Endodermal cell (in vitro differentiated cells): ENCODE data around the gene SIM2. TPM values are rescaled to one million over a fixed set of nuclear protein-coding genes. Genes with fewer than 3 reads are reported as not detected.

Experiments
- DNase-seq: peaks from one replicate; pipeline ENCODE4 v3.0.0-alpha.2; 2017
- H3K27ac ChIP-seq: 2 replicates; pipeline ENCODE4 v1.5.1; 2013; ENCODE audit warnings: mild to moderate bottlenecking, low read depth, low read length, moderate library complexity
- H3K27me3 ChIP-seq: 2 replicates; pipeline ENCODE4 v1.6.1; 2013; ENCODE audit warnings: mild to moderate bottlenecking, low read length, moderate library complexity; ENCODE audit not compliant: insufficient read depth, control insufficient read depth, poor library complexity, severe bottlenecking
- H3K36me3 ChIP-seq: 2 replicates; pipeline ENCODE4 v1.7.0; 2013; ENCODE audit warnings: mild to moderate bottlenecking, low read length, moderate library complexity; ENCODE audit not compliant: control insufficient read depth, insufficient read depth
- H3K4me1 ChIP-seq: one replicate; pipeline ENCODE4 v1.7.0; 2013; ENCODE audit warnings: low read length; ENCODE audit not compliant: control insufficient read depth, insufficient read depth
- H3K4me3 ChIP-seq: 2 replicates; pipeline ENCODE4 v1.5.1; 2013; ENCODE audit warnings: mild to moderate bottlenecking, low read length, moderate library complexity
- H3K9ac ChIP-seq: 2 replicates; pipeline ENCODE4 v1.6.1; 2013; ENCODE audit warnings: mild to moderate bottlenecking, low read length, moderate library complexity; ENCODE audit not compliant: poor library complexity, severe bottlenecking; ENCODE audit errors: extremely low read depth
- H3K9me3 ChIP-seq: 2 replicates; pipeline ENCODE4 v1.6.1; 2013; ENCODE audit warnings: mild to moderate bottlenecking, low read length, moderate library complexity; ENCODE audit not compliant: control insufficient read depth
- H3K27ac Mint-ChIP-seq: 2 replicates; pipeline ENCODE4 v1.8.0; 2020; ENCODE audit warnings: mixed read lengths
- H3K27me3 Mint-ChIP-seq: 2 replicates; pipeline ENCODE4 v1.8.0; 2021; ENCODE audit warnings: mild to moderate bottlenecking, mixed read lengths; ENCODE audit not compliant: insufficient read depth
- H3K36me3 Mint-ChIP-seq: 2 replicates; pipeline ENCODE4 v1.8.0; 2020; ENCODE audit warnings: low read depth, mixed read lengths
- H3K4me1 Mint-ChIP-seq: 2 replicates; pipeline ENCODE4 v1.8.0; 2020; ENCODE audit warnings: mixed read lengths
- H3K4me3 Mint-ChIP-seq: 2 replicates; pipeline ENCODE4 v1.8.0; 2020; ENCODE audit warnings: mild to moderate bottlenecking, moderate library complexity, mixed read lengths
- H3K9me3 Mint-ChIP-seq: 2 replicates; pipeline ENCODE4 v1.8.0; 2020; ENCODE audit warnings: mild to moderate bottlenecking, mixed read lengths
- WGBS, 2 experiments: methylation state at CpG; one replicate each; pipeline versions ENCODE4 v1.1.5 to v1.1.7; 2013; ENCODE audit warnings: missing lambda C conversion rate in 2 of 2, mixed read lengths in 1 of 2; ENCODE audit not compliant: insufficient coverage in 1 of 2, insufficient read length in 1 of 2; 5-methylcytosine and 5-hydroxymethylcytosine counted together
- total RNA-seq, 2 donors: library from RNA; stranded (reverse); fragmentation: NEBNext Ultra II Directional in 1 of 2; extraction: Animal tissue kit (Norgen Biotek cat#: 25700) in 1 of 2; gene quantifications; 2 replicates in 1 of 2; 3 replicates in 1 of 2; pipeline ENCODE4 v1.2.1, GENCODE V29; 2021
- TF ChIP-seq, protein P1 (sequence below): fragments of 200-600 bp; sonication (generic); conservative IDR thresholded peaks from 2 replicates; pipeline ENCODE4 v1.5.0; 2021; ENCODE audit warnings: antibody characterized with exemption, mild to moderate bottlenecking

The SIM2 gene
- total RNA-seq, 2 donors from 2014 or later = not detected

DNA sequence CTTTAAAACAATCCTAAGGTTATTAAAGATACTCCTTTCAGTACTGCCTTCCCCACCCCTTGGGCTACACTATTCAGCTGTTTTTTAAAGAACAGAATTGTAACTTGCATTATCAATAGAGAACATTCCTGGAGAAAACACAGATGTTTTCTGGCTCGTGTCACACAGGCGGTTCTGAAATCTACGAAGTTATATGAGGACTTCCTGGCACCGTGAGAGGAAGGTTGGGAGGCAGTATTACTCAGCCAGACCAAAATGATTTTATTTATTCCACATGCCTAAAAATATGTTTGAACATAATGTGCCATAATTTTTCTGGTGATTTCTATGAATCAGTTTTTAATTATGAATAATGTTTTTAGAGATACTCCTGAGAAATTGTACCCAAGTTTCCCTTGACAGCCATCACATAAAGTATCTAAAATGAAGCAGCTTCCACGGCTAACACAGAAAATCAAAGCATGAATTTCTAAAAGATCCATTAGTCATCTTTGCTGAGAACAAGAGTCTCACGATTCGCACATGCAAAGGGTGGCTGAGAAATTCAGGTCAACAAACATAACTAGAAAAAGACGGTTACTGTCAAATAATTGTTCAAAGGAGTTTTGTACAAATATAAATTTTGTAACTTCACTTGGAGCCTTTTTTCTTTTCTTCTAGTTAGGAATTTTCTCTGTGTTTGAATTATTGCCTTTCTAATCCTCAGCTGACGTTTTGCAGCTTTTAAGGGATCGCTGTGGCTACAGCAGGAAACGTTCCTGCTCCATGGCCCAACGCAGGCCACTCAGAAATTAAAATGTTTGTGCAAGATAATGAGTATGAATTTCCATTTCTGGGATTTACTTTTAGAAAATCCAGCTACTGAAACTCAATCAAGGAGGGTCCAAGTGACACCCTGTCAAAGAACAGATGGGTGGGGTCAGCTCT, 8.0 kb upstream of the SIM2 start:
- no peaks in the 10 kb centered on the region for H3K36me3 Mint-ChIP-seq
- no peaks in the 10 kb centered on the region for H3K36me3 ChIP-seq
- peaks cover 85% of the 10 kb centered on the region for H3K27me3 ChIP-seq
- no peaks in the 10 kb centered on the region for H3K9me3 ChIP-seq
- H3K4me3 ChIP-seq = no peak overlapping the region
- no peak overlapping the region for H3K4me3 Mint-ChIP-seq
- peaks cover 19% of the 10 kb centered on the region for H3K4me1 Mint-ChIP-seq
- H3K9ac ChIP-seq = no peak overlapping the region
- peaks cover 95% of the 10 kb centered on the region for H3K27me3 Mint-ChIP-seq
- WGBS, 2 experiments = 36 to 41% methylated on average over 3 to 12 of the region's 12 CpGs
- H3K27ac Mint-ChIP-seq = no peak overlapping the region
- no peak overlapping the region for H3K27ac ChIP-seq
- H3K9me3 Mint-ChIP-seq = no peaks in the 10 kb centered on the region
- DNase-seq = no peak
- TF ChIP-seq, protein P1, sequence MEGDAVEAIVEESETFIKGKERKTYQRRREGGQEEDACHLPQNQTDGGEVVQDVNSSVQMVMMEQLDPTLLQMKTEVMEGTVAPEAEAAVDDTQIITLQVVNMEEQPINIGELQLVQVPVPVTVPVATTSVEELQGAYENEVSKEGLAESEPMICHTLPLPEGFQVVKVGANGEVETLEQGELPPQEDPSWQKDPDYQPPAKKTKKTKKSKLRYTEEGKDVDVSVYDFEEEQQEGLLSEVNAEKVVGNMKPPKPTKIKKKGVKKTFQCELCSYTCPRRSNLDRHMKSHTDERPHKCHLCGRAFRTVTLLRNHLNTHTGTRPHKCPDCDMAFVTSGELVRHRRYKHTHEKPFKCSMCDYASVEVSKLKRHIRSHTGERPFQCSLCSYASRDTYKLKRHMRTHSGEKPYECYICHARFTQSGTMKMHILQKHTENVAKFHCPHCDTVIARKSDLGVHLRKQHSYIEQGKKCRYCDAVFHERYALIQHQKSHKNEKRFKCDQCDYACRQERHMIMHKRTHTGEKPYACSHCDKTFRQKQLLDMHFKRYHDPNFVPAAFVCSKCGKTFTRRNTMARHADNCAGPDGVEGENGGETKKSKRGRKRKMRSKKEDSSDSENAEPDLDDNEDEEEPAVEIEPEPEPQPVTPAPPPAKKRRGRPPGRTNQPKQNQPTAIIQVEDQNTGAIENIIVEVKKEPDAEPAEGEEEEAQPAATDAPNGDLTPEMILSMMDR = no peak
- H3K4me1 ChIP-seq = no peaks in the 10 kb centered on the region

GRCh38 chr21:36691555-36692041, 7.3 kb upstream of the SIM2 start:
- H3K27ac Mint-ChIP-seq = no peak overlapping the region
- WGBS, 2 experiments = 8 to 12% methylated on average over 6 to 18 of the region's 18 CpGs
- no peaks in the 10 kb centered on the region for H3K4me1 ChIP-seq
- H3K36me3 Mint-ChIP-seq = no peaks in the 10 kb centered on the region
- H3K9ac ChIP-seq = no peak overlapping the region
- TF ChIP-seq, protein P1 = no peak
- peak overlapping the region; percentile 33 for H3K4me3 Mint-ChIP-seq
- peak; percentile 59 for DNase-seq
- H3K27me3 Mint-ChIP-seq = peaks cover 98% of the 10 kb centered on the region
- peaks cover 92% of the 10 kb centered on the region for H3K27me3 ChIP-seq
- peak overlapping the region; percentile 15 for H3K4me3 ChIP-seq
- peaks cover 19% of the 10 kb centered on the region for H3K4me1 Mint-ChIP-seq
- H3K36me3 ChIP-seq = no peaks in the 10 kb centered on the region
- no peaks in the 10 kb centered on the region for H3K9me3 Mint-ChIP-seq
- no peak overlapping the region for H3K27ac ChIP-seq
- no peaks in the 10 kb centered on the region for H3K9me3 ChIP-seq

DNA sequence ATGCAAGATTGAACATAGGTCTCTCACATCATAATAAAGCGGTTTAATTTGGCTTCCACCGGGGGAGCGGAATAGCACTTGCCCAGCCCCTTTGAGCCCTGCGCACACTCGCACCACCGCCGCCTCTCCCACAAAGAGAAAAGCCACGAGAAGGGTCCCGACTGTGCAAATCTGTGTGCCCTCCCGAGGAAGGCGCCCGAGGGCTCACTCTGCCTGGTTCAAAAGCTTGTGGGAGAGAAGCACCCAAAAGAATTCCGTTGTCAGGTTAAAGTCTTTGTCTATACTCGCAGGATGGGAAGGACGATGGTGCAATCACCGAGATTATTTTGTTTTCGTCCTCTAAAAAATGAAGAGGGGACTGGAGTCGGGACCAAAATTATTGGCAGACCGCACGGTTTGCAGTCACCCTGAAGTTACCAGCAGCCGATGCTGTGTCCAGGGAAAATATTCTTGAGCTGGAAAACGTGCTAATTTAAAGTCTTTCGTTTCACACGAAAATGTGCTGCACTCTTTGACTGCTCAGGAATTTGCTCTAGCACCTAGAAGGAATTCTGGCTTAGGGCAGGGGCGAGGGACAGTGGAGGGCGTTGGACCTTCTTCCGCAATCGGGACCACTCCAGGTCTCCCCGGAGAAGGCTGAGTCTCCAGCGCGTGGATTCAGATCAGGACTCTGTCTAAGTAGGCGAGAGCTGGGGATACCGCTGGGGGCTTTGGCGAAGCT, 6.6 kb upstream of the SIM2 start:
- Mint-ChIP-seq H3K9me3 (no peaks in the 10 kb centered on the region), H3K4me3 (peak overlapping the region; percentile 33), H3K27ac (no peak overlapping the region), H3K27me3 (peaks cover 98% of the 10 kb centered on the region), H3K4me1 (peaks cover 19% of the 10 kb centered on the region), H3K36me3 (no peaks in the 10 kb centered on the region)
- Histone ChIP-seq H3K36me3 (no peaks in the 10 kb centered on the region), H3K4me3 (peak overlapping the region; percentile 15), H3K4me1 (no peaks in the 10 kb centered on the region), H3K9me3 (no peaks in the 10 kb centered on the region), H3K9ac (no peak overlapping the region), H3K27me3 (peaks cover 99% of the 10 kb centered on the region), H3K27ac (no peak overlapping the region)
- 8 to 11% methylated on average over 20 to 34 of the region's 34 CpGs for WGBS, 2 experiments
- TF ChIP-seq, protein P1 = no peak
- DNase-seq = peak; percentile 62
